BLaER1 treated with 17β-estradiol and CSF1 and Interleukin-3, amounts not matched to agents 10 nM and 100 nM (cell line): Measurements from ENCODE around the gene KCNAB2.

Experiments
- H3K27ac ChIP-seq, 11 experiments: shearing (Covaris generic); formaldehyde crosslinking; 2 replicates each; pipeline ENCODE4 v1.8.1; 2022
- H3K27me3 ChIP-seq, 11 experiments: shearing (Covaris generic); formaldehyde crosslinking; 2 replicates each; pipeline ENCODE4 v1.8.1; 2022
- H3K36me3 ChIP-seq, 11 experiments: shearing (Covaris generic); formaldehyde crosslinking; 2 replicates each; pipeline ENCODE4 v1.8.1; 2022
- H3K4me1 ChIP-seq, 10 experiments: shearing (Covaris generic); formaldehyde crosslinking; 2 replicates each; pipeline ENCODE4 v1.8.1; 2022
- H3K4me2 ChIP-seq, 11 experiments: shearing (Covaris generic); formaldehyde crosslinking; 2 replicates each; pipeline ENCODE4 v1.8.1; 2022
- H3K4me3 ChIP-seq, 10 experiments: shearing (Covaris generic); formaldehyde crosslinking; 2 replicates each; pipeline ENCODE4 v1.8.1; 2022
- H3K9ac ChIP-seq, 11 experiments: shearing (Covaris generic); formaldehyde crosslinking; 2 replicates each; pipeline ENCODE4 v1.8.1; 2022
- H3K9me3 ChIP-seq, 11 experiments: shearing (Covaris generic); formaldehyde crosslinking; replicated peaks in 1 of 11; 2 replicates each; pipeline ENCODE4 v1.8.1; 2022
- H4K20me1 ChIP-seq, 11 experiments: shearing (Covaris generic); formaldehyde crosslinking; 2 replicates each; pipeline ENCODE4 v1.8.1; 2022
- Cebpa-rat ChIP-seq, 11 experiments: shearing (Covaris generic); IDR thresholded peaks; 2 replicates each; pipeline ENCODE4 v1.8.1; 2022

The KCNAB2 gene

GRCh38 chr1:6007318-6008083, 38.2 kb upstream of the KCNAB2 start:
- H4K20me1 ChIP-seq: peaks cover 0 to 73% (median 48%) of the 10 kb centered on the region in 11 experiments; a peak in 19 of 22 replicates
- H3K9me3 ChIP-seq: no peaks in the 10 kb centered on the region
- peak overlapping the region in 8 of 11 experiments; percentile 21 to 63 (median 48); a peak in 11 of 22 replicates for H3K27ac ChIP-seq
- H3K4me3 ChIP-seq: peak overlapping the region in 2 of 10 experiments; percentile 3 to 26; a peak in 2 of 20 replicates
- no peaks in the 10 kb centered on the region for H3K27me3 ChIP-seq
- 0 out of 22 replicates have a peak, but pooled peaks cover 0 to 6% (median 0%) of the 10 kb centered on the region in 11 experiments for H3K36me3 ChIP-seq
- peak overlapping the region in 9 of 11 experiments; percentile 0 to 44 (median 30); a peak in 10 of 22 replicates for H3K9ac ChIP-seq
- TF ChIP-seq Cebpa-rat (IDR thresholded peaks at IDR 0.05): no peak
- peaks cover 35 to 77% (median 72%) of the 10 kb centered on the region in 10 experiments for H3K4me1 ChIP-seq
- peak overlapping the region; percentile 48 to 95 (median 92) for H3K4me2 ChIP-seq

GRCh38 chr1:6008084-6008415, 37.6 kb upstream of the KCNAB2 start:
- peak overlapping the region in 1 of 11 experiments; percentile 53; a peak in 1 of 22 replicates for H3K27ac ChIP-seq
- H3K9me3 ChIP-seq: no peaks in the 10 kb centered on the region
- H3K4me1 ChIP-seq: peaks cover 40 to 77% (median 72%) of the 10 kb centered on the region in 10 experiments
- peak overlapping the region in 1 of 11 experiments; percentile 30; a peak in 1 of 22 replicates for H3K9ac ChIP-seq
- H3K27me3 ChIP-seq: no peaks in the 10 kb centered on the region
- TF ChIP-seq Cebpa-rat (IDR thresholded peaks at IDR 0.05): no peak
- peak overlapping the region; percentile 83 to 95 (median 92) for H3K4me2 ChIP-seq
- peaks cover 0 to 72% (median 48%) of the 10 kb centered on the region in 11 experiments; a peak in 18 of 22 replicates for H4K20me1 ChIP-seq
- peaks cover 0 to 2% (median 0%) of the 10 kb centered on the region in 11 experiments; a peak in 1 of 22 replicates for H3K36me3 ChIP-seq
- H3K4me3 ChIP-seq: no peak overlapping the region

- Histone ChIP-seq H3K4me3 (peak overlapping the region in 1 of 10 experiments; percentile 11; a peak in 1 of 20 replicates), H3K9me3 (no peaks in the 10 kb centered on the region), H3K4me1 (peaks cover 45 to 80% (median 72%) of the 10 kb centered on the region in 10 experiments), H4K20me1 (peaks cover 0 to 72% (median 48%) of the 10 kb centered on the region in 11 experiments; a peak in 17 of 22 replicates), H3K27ac (peak overlapping the region in 8 of 11 experiments; percentile 7 to 69 (median 38); a peak in 10 of 22 replicates), H3K9ac (peak overlapping the region in 9 of 11 experiments; percentile 5 to 60 (median 42); a peak in 13 of 22 replicates), H3K27me3 (no peaks in the 10 kb centered on the region), H3K36me3 (peaks cover 0 to 6% (median 0%) of the 10 kb centered on the region in 11 experiments; a peak in 3 of 22 replicates), H3K4me2 (peak overlapping the region; percentile 83 to 95 (median 92))
- TF ChIP-seq Cebpa-rat (IDR thresholded peaks at IDR 0.05): no peak
Observed at GRCh38 chr1:6008696-6009095, 37.0 kb upstream of the KCNAB2 start.

- peaks cover 0 to 70% (median 46%) of the 10 kb centered on the region in 11 experiments; a peak in 16 of 22 replicates for H4K20me1 ChIP-seq
Observed at GRCh38 chr1:6009120-6010040, 36.3 kb upstream of the KCNAB2 start.

GRCh38 chr1:6010554-6010953, 35.1 kb upstream of the KCNAB2 start:
- peak overlapping the region in 6 of 11 experiments; percentile 26 to 74 (median 66); a peak in 12 of 22 replicates for H3K27ac ChIP-seq
- peaks cover 63 to 85% (median 80%) of the 10 kb centered on the region in 10 experiments for H3K4me1 ChIP-seq
- H4K20me1 ChIP-seq: peaks cover 0 to 75% (median 49%) of the 10 kb centered on the region in 11 experiments; a peak in 16 of 22 replicates
- H3K27me3 ChIP-seq: no peaks in the 10 kb centered on the region
- no peak for TF ChIP-seq Cebpa-rat (IDR thresholded peaks at IDR 0.05)
- no peak overlapping the region; a peak in 1 of 20 replicates for H3K4me3 ChIP-seq
- H3K9me3 ChIP-seq: no peaks in the 10 kb centered on the region
- peaks cover 0 to 11% (median 0%) of the 10 kb centered on the region in 11 experiments; a peak in 4 of 22 replicates for H3K36me3 ChIP-seq
- H3K4me2 ChIP-seq: peak overlapping the region in 9 of 11 experiments; percentile 87 to 95 (median 92); a peak in 18 of 22 replicates
- peak overlapping the region in 4 of 11 experiments; percentile 27 to 60 (median 51); a peak in 3 of 22 replicates for H3K9ac ChIP-seq

More at GRCh38 chr1:6009120-6010040, 36.3 kb upstream of the KCNAB2 start:
- Histone ChIP-seq H3K27ac (peak overlapping the region in 9 of 11 experiments; percentile 19 to 74 (median 47); a peak in 15 of 22 replicates), H3K9ac (peak overlapping the region in 10 of 11 experiments; percentile 8 to 60 (median 36); a peak in 16 of 22 replicates), H3K4me1 (peaks cover 52 to 80% (median 74%) of the 10 kb centered on the region in 10 experiments), H3K36me3 (peaks cover 0 to 11% (median 0%) of the 10 kb centered on the region in 11 experiments; a peak in 4 of 22 replicates), H3K4me2 (peak overlapping the region; percentile 83 to 95 (median 92)), H3K27me3 (no peaks in the 10 kb centered on the region), H3K4me3 (peak overlapping the region in 2 of 10 experiments; percentile 7 to 11; a peak in 1 of 20 replicates), H3K9me3 (no peaks in the 10 kb centered on the region)
- TF ChIP-seq Cebpa-rat (IDR thresholded peaks at IDR 0.05): peak in 3 of 11 experiments; percentile 15 to 83 (median 44); a peak in 3 of 22 replicates

- Histone ChIP-seq H3K9me3 (no peaks in the 10 kb centered on the region), H3K4me3 (no peak overlapping the region), H3K27me3 (no peaks in the 10 kb centered on the region), H4K20me1 (peaks cover 0 to 80% (median 49%) of the 10 kb centered on the region in 11 experiments; a peak in 16 of 22 replicates), H3K27ac (peak overlapping the region in 5 of 11 experiments; percentile 47 to 74 (median 69); a peak in 8 of 22 replicates), H3K9ac (no peak overlapping the region), H3K4me1 (peaks cover 63 to 92% (median 85%) of the 10 kb centered on the region in 10 experiments), H3K36me3 (peaks cover 0 to 11% (median 4%) of the 10 kb centered on the region in 11 experiments; a peak in 4 of 22 replicates), H3K4me2 (peak overlapping the region in 7 of 11 experiments; percentile 87 to 95 (median 92); a peak in 11 of 22 replicates)
- no peak for TF ChIP-seq Cebpa-rat (IDR thresholded peaks at IDR 0.05)
Observed at GRCh38 chr1:6011161-6011945, 34.3 kb upstream of the KCNAB2 start.

GRCh38 chr1:6011946-6012258, 33.8 kb upstream of the KCNAB2 start:
- TF ChIP-seq Cebpa-rat (IDR thresholded peaks at IDR 0.05): no peak
- Histone ChIP-seq H3K27ac (no peak overlapping the region), H4K20me1 (peaks cover 0 to 83% (median 46%) of the 10 kb centered on the region in 11 experiments; a peak in 16 of 22 replicates), H3K9me3 (no peaks in the 10 kb centered on the region), H3K36me3 (peaks cover 0 to 11% (median 4%) of the 10 kb centered on the region in 11 experiments; a peak in 4 of 22 replicates), H3K4me3 (no peak overlapping the region), H3K9ac (no peak overlapping the region), H3K4me1 (peaks cover 60 to 94% (median 83%) of the 10 kb centered on the region in 10 experiments), H3K4me2 (peak overlapping the region in 2 of 11 experiments; percentile 94 to 95; a peak in 3 of 22 replicates), H3K27me3 (no peaks in the 10 kb centered on the region)
